ENCODE measurements around the gene HCFC1R1.

GRCh38 chr16:3073448-3073847, 49.7 kb upstream of the HCFC1R1 start:
- TF ChIP-seq POLR2A (IDR thresholded peaks at IDR 0.05) = no peak
- TF ChIP-seq CTCF (IDR thresholded peaks at IDR 0.05) = no peak
